Neuronal stem cell (in vitro differentiated cells): Measurements from ENCODE around the gene IL15.

Experiments used
- DNase-seq: peaks from one replicate; pipeline ENCODE4 v3.0.0-alpha.2; 2013; ENCODE audit warnings: low spot score
- H2AFZ ChIP-seq: one replicate; pipeline ENCODE4 v1.6.1; 2013; ENCODE audit warnings: mild to moderate bottlenecking, low read length, inconsistent platforms
- H2AK5ac ChIP-seq: 2 replicates; pipeline ENCODE4 v1.6.1; 2013; ENCODE audit warnings: low read depth, mild to moderate bottlenecking, inconsistent platforms, low read length, moderate library complexity, mixed read lengths
- H2BK120ac ChIP-seq: 2 replicates; pipeline ENCODE4 v1.6.1; 2013; ENCODE audit warnings: low read depth, mild to moderate bottlenecking, inconsistent platforms, low read length, moderate library complexity, mixed read lengths
- H2BK12ac ChIP-seq: one replicate; pipeline ENCODE4 v1.6.1; 2013; ENCODE audit warnings: low read length, inconsistent platforms
- H2BK15ac ChIP-seq: 2 replicates; pipeline ENCODE4 v1.6.1; 2013; ENCODE audit warnings: mild to moderate bottlenecking, low read length, inconsistent platforms, mixed read lengths
- H2BK5ac ChIP-seq: one replicate; pipeline ENCODE4 v1.6.1; 2013; ENCODE audit warnings: inconsistent platforms, mild to moderate bottlenecking, low read length, moderate library complexity
- H3K14ac ChIP-seq: one replicate; pipeline ENCODE4 v1.6.1; 2013; ENCODE audit warnings: low read length, inconsistent platforms
- H3K18ac ChIP-seq: 2 replicates; pipeline ENCODE4 v1.6.1; 2013; ENCODE audit warnings: low read length, inconsistent platforms
- H3K23ac ChIP-seq: 2 replicates; pipeline ENCODE4 v1.6.1; 2013; ENCODE audit warnings: low read depth, mild to moderate bottlenecking, mixed read lengths, low read length, inconsistent platforms; ENCODE audit not compliant: poor library complexity
- H3K27ac ChIP-seq: replicated peaks from 3 replicates; pipeline ENCODE4 v1.5.1; 2013; ENCODE audit warnings: low read length, inconsistent platforms
- H3K27me3 ChIP-seq, 3 experiments: 2 replicates each; pipeline ENCODE4 v1.6.1; 2013; ENCODE audit warnings: low read length in 3 of 3, mild to moderate bottlenecking in 2 of 3, inconsistent platforms in 1 of 3, low read depth in 1 of 3, mixed read lengths in 1 of 3, moderate library complexity in 1 of 3; ENCODE audit not compliant: control insufficient read depth in 3 of 3, insufficient read depth in 3 of 3
- H3K36me3 ChIP-seq, 2 donors: replicated peaks in 1 of 2; 2 replicates each; pipeline ENCODE4 v1.6.1; 2013; ENCODE audit warnings: low read length in 2 of 2; ENCODE audit not compliant: control insufficient read depth in 2 of 2, insufficient read depth in 2 of 2
- H3K4ac ChIP-seq: 2 replicates; pipeline ENCODE4 v1.6.1; 2013; ENCODE audit warnings: inconsistent platforms, mild to moderate bottlenecking, low read length, moderate library complexity
- H3K4me1 ChIP-seq, 2 donors: 1 replicate in 1 of 2; 2 replicates in 1 of 2; pipeline ENCODE4 v1.6.1; 2013; ENCODE audit warnings: low read length in 2 of 2, low read depth in 1 of 2; ENCODE audit not compliant: control insufficient read depth in 2 of 2, insufficient read depth in 1 of 2
- H3K4me2 ChIP-seq: one replicate; pipeline ENCODE4 v1.6.1; 2013; ENCODE audit warnings: mild to moderate bottlenecking, low read length, inconsistent platforms; ENCODE audit not compliant: insufficient read depth, poor library complexity, severe bottlenecking
- H3K4me3 ChIP-seq, 2 donors: 2 replicates each; pipeline ENCODE4 v1.5.1; 2013; ENCODE audit warnings: low read length in 2 of 2, mild to moderate bottlenecking in 2 of 2, inconsistent platforms in 1 of 2, moderate library complexity in 1 of 2
- H3K79me1 ChIP-seq: one replicate; pipeline ENCODE4 v1.6.1; 2013; ENCODE audit warnings: low read depth, mild to moderate bottlenecking, inconsistent platforms, low read length, moderate library complexity
- H3K9ac ChIP-seq: one replicate; pipeline ENCODE4 v1.6.1; 2013; ENCODE audit warnings: mild to moderate bottlenecking, low read depth, low read length, inconsistent platforms; ENCODE audit not compliant: poor library complexity
- H3K9me3 ChIP-seq, 2 donors: replicated peaks in 1 of 2; 2 replicates each; pipeline versions ENCODE3 to v1.6.1; 2013; ENCODE audit warnings: low read length in 2 of 2, mild to moderate bottlenecking in 2 of 2, inconsistent platforms in 1 of 2, low read depth in 1 of 2, mixed read lengths in 1 of 2, moderate library complexity in 1 of 2; ENCODE audit not compliant: control insufficient read depth in 2 of 2, insufficient read depth in 1 of 2
- H4K8ac ChIP-seq: one replicate; pipeline ENCODE4 v1.6.1; 2013; ENCODE audit warnings: low read depth, mild to moderate bottlenecking, inconsistent platforms, low read length, moderate library complexity
- H4K91ac ChIP-seq: one replicate; pipeline ENCODE4 v1.6.1; 2013; ENCODE audit warnings: low read length, low read depth, mild to moderate bottlenecking, inconsistent platforms; ENCODE audit not compliant: poor library complexity
- WGBS, 2 donors: extraction: QIAGEN DNeasy Blood & Tissue Kit; methylation state at CpG; one replicate each; pipeline ENCODE4 v1.1.7; 2013; ENCODE audit warnings: missing lambda C conversion rate in 2 of 2, mixed read lengths in 1 of 2; ENCODE audit not compliant: insufficient read length in 2 of 2, insufficient replicate concordance in 1 of 2; ENCODE audit errors: extremely low coverage in 2 of 2; 5-methylcytosine and 5-hydroxymethylcytosine counted together

Gene IL15

DNA sequence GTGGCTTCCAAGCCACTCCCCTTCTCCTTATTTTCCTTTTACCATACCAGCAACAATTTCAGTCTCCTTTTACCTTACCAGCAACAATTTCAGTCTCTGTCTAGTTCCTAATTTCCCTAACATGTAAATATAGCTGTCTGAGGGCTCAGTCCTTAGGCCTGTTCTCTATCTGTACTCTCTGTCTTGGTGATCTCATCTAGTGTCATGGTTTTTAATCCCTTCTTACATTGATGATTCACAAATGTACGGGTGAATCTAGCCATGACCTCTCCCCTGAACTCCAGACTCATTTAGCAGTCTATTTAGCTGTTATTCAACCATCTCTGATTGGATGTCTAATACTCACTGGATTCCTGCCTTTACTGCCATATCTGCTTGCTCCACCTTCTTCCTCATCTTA lies 7.2 kb downstream of the IL15 start:
- Histone ChIP-seq H3K9ac (no peak overlapping the region), H3K27ac (no peak overlapping the region), H3K4me2 (no peak overlapping the region), H3K79me1 (no peaks in the 10 kb centered on the region), H3K4me3 (no peak overlapping the region), H3K27me3 (no peaks in the 10 kb centered on the region), H4K91ac (no peak overlapping the region), H3K4ac (no peak overlapping the region), H2AFZ (no peak overlapping the region), H2BK12ac (no peak overlapping the region), H3K18ac (no peak overlapping the region), H2AK5ac (no peak overlapping the region), H2BK15ac (no peak overlapping the region), H4K8ac (no peak overlapping the region), H2BK120ac (no peak overlapping the region), H3K36me3 (no peaks in the 10 kb centered on the region), H3K4me1 (no peaks in the 10 kb centered on the region), H3K14ac (no peak overlapping the region), H2BK5ac (no peak overlapping the region), H3K23ac (no peak overlapping the region), H3K9me3 (no peaks in the 10 kb centered on the region)
- WGBS, 2 donors = no CpG with 5 or more reads among the region's 1 CpG
- DNase-seq = no peak

DNA sequence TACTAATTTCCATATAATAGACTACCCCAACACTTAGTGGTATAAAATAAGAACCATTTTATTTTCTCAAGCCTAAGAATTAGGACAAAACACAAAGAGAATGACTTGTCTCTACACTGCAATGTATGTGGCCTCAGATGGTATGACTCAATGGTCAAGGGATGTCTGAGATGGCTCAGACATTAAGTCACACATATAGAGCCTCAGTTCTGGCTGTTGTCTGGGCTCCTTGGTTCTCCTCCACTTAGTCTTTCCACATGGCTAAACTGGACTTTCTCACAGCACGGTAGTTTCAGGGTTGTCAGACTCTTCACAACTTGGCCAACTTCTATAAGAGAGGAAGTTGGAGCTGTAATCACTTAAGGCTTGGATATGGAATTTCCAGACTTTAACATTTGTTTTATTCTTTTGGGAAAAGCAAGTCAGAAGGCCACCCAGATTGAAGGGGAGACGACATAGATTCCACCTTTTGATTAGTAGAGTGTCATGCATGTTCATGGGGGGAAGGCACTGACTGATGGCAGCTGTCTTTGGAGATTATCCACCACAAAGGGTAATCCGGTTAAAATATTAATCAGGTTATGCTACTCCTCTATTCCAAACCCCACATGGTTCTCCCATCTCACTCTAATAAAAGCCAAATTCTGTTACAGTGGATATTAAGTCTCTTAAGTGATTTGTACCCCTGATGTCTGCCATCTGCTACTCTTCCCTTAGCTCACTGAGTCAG lies 9.4 kb downstream of the IL15 start:
- H2BK12ac ChIP-seq = no peak overlapping the region
- H3K27ac ChIP-seq = no peak overlapping the region
- DNase-seq = no peak

DNA sequence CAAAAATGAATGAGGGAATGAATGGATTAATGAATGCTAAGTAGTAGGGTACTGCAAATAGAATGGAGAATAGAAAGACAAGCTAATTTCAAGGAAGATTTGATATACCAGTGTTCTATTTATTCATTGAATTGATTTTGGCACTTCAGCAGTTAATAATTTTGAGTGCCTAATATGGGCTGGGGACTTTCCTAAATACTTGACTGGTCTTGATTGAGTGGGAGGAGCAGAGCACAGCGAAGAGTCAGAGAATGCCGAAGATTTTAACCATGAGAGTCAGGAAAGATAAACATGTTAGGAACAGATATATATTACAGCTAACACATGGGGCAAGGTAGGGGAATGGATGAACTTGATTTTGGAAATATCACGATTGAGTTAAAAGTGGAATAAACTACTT lies 10.6 kb downstream of the IL15 start:
- no peak overlapping the region for H3K4ac ChIP-seq
- no peaks in the 10 kb centered on the region for H3K27me3 ChIP-seq
- H4K8ac ChIP-seq = no peak overlapping the region
- no CpG with 5 or more reads among the region's 3 CpGs for WGBS, 2 donors
- H3K9ac ChIP-seq = no peak overlapping the region
- H2AFZ ChIP-seq = no peak overlapping the region
- no peak overlapping the region for H3K18ac ChIP-seq
- H2BK120ac ChIP-seq = no peak overlapping the region
- no peak overlapping the region for H2BK5ac ChIP-seq
- H3K4me3 ChIP-seq = no peak overlapping the region
- no peak overlapping the region for H3K4me2 ChIP-seq
- no peak overlapping the region for H3K23ac ChIP-seq
- no peak overlapping the region for H2BK12ac ChIP-seq
- H3K14ac ChIP-seq = no peak overlapping the region
- no peaks in the 10 kb centered on the region for H3K79me1 ChIP-seq
- H3K27ac ChIP-seq = no peak overlapping the region
- H3K9me3 ChIP-seq = no peaks in the 10 kb centered on the region
- no peak overlapping the region for H2AK5ac ChIP-seq
- DNase-seq = no peak
- H3K36me3 ChIP-seq = no peaks in the 10 kb centered on the region
- no peaks in the 10 kb centered on the region for H3K4me1 ChIP-seq
- no peak overlapping the region for H2BK15ac ChIP-seq
- no peak overlapping the region for H4K91ac ChIP-seq

More for the DNA sequence above, 9.4 kb downstream of the IL15 start:
- H3K14ac ChIP-seq = no peak overlapping the region
- H2BK5ac ChIP-seq = no peak overlapping the region
- no peaks in the 10 kb centered on the region for H3K36me3 ChIP-seq
- H3K4me1 ChIP-seq = no peaks in the 10 kb centered on the region
- no CpG with 5 or more reads among the region's 3 CpGs for WGBS, 2 donors
- H3K9me3 ChIP-seq = no peaks in the 10 kb centered on the region
- no peak overlapping the region for H3K9ac ChIP-seq
- no peak overlapping the region for H3K18ac ChIP-seq
- H2BK120ac ChIP-seq = no peak overlapping the region
- no peak overlapping the region for H3K4ac ChIP-seq
- H2AK5ac ChIP-seq = no peak overlapping the region
- no peak overlapping the region for H4K91ac ChIP-seq
- no peaks in the 10 kb centered on the region for H3K79me1 ChIP-seq
- H3K4me3 ChIP-seq = no peak overlapping the region
- H2AFZ ChIP-seq = no peak overlapping the region
- H2BK15ac ChIP-seq = no peak overlapping the region
- no peak overlapping the region for H4K8ac ChIP-seq
- no peak overlapping the region for H3K23ac ChIP-seq
- H3K27me3 ChIP-seq = no peaks in the 10 kb centered on the region
- no peak overlapping the region for H3K4me2 ChIP-seq

DNA sequence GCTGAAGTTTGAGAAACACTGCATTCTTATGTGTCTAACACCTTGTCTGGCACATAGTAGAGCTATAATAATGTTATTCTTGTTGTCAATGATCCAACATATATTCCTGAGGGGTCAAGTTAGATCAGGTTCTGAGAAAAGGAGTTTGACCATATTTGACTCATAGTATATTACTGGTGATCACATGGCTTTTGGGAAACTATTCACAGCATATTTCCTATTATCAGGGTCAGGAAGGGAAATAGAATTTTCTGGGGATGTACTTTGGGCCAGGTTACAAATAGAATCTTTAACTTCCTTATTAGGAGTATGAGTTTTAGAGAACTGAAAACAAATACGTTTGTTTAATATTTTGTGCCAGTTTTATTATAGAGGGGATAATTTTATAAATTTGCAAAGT lies 11.6 kb downstream of the IL15 start:
- WGBS, 2 donors = 100% methylated on average over 1 of the region's 1 CpG; no CpG with 5 or more reads in 1 of the 2 donors
- Histone ChIP-seq H3K18ac (no peak overlapping the region), H2BK15ac (no peak overlapping the region)

More for the DNA sequence above, 11.6 kb downstream of the IL15 start:
- no peaks in the 10 kb centered on the region for H3K9me3 ChIP-seq
- H2AFZ ChIP-seq = no peak overlapping the region
- no peak overlapping the region for H2BK5ac ChIP-seq
- no peaks in the 10 kb centered on the region for H3K79me1 ChIP-seq
- no peak overlapping the region for H2BK12ac ChIP-seq
- H2BK120ac ChIP-seq = no peak overlapping the region
- H3K4me1 ChIP-seq = no peaks in the 10 kb centered on the region
- H4K8ac ChIP-seq = no peak overlapping the region
- H3K9ac ChIP-seq = no peak overlapping the region
- H3K4me2 ChIP-seq = no peak overlapping the region
- no peak overlapping the region for H3K27ac ChIP-seq
- no peak overlapping the region for H3K14ac ChIP-seq
- no peak overlapping the region for H3K4ac ChIP-seq
- no peaks in the 10 kb centered on the region for H3K36me3 ChIP-seq
- DNase-seq = no peak
- no peak overlapping the region for H3K23ac ChIP-seq
- no peak overlapping the region for H4K91ac ChIP-seq
- H3K27me3 ChIP-seq = no peaks in the 10 kb centered on the region
- H3K4me3 ChIP-seq = no peak overlapping the region
- H2AK5ac ChIP-seq = no peak overlapping the region
